ENCODE results near the gene SLCO3A1.

The SLCO3A1 gene

DNA sequence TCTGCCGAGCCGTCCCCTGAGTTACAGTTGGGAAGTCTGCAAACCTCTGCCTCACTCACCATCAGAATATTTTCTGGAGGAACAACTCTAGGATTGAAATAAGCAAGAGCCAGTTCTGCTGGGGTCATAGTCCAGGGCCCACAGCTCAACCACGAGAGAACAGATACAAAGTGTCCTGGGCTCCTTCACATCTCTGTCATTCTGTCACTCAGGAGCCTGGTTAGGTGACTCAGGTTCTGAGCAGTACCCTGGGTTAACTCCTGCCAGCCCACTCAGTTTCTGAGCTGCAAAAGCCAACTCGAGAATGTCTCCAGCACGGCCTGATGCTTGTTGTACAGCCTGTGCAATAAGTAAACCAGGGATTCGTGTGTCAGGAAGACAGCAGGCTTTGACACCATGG lies 155.7 kb downstream of the SLCO3A1 start:
- no peaks in the 10 kb centered on the region for H3K36me3 ChIP-seq (ENCODE audit: control insufficient read depth in 2 of 2, insufficient read depth in 2 of 2, low read length in 2 of 2)
- no peak overlapping the region for H3K27ac ChIP-seq (ENCODE audit: low read depth in 2 of 2, low read length in 2 of 2)
- no peaks in the 10 kb centered on the region for H3K27me3 ChIP-seq (ENCODE audit: control insufficient read depth in 2 of 2, insufficient read depth in 2 of 2, low read length in 2 of 2)
- peaks cover 0 to 2% of the 10 kb centered on the region in 2 donors for H3K4me1 ChIP-seq (ENCODE audit: control insufficient read depth in 2 of 2, insufficient read depth in 2 of 2, low read length in 2 of 2)
- no peaks in the 10 kb centered on the region for H3K9me3 ChIP-seq (ENCODE audit: control insufficient read depth in 2 of 2, low read length in 2 of 2)
- H3K9ac ChIP-seq (ENCODE audit: low read depth in 1 of 2, low read length in 2 of 2): no peak overlapping the region
- no peak overlapping the region for H3K4me3 ChIP-seq (ENCODE audit: low read length in 2 of 2)

- Histone ChIP-seq H3K36me3 (ENCODE audit: control insufficient read depth in 2 of 2, insufficient read depth in 2 of 2, low read length in 2 of 2) (no peaks in the 10 kb centered on the region), H3K4me1 (ENCODE audit: control insufficient read depth in 2 of 2, insufficient read depth in 2 of 2, low read length in 2 of 2) (no peaks in the 10 kb centered on the region), H3K27ac (ENCODE audit: low read depth in 2 of 2, low read length in 2 of 2) (no peak overlapping the region), H3K27me3 (ENCODE audit: control insufficient read depth in 2 of 2, insufficient read depth in 2 of 2, low read length in 2 of 2) (no peaks in the 10 kb centered on the region), H3K4me3 (ENCODE audit: low read length in 2 of 2) (no peak overlapping the region), H3K9me3 (ENCODE audit: control insufficient read depth in 2 of 2, low read length in 2 of 2) (no peaks in the 10 kb centered on the region), H3K9ac (ENCODE audit: low read depth in 1 of 2, low read length in 2 of 2) (no peak overlapping the region)
Observed at GRCh38 chr15:92011611-92012367, 158.3 kb downstream of the SLCO3A1 start.

DNA sequence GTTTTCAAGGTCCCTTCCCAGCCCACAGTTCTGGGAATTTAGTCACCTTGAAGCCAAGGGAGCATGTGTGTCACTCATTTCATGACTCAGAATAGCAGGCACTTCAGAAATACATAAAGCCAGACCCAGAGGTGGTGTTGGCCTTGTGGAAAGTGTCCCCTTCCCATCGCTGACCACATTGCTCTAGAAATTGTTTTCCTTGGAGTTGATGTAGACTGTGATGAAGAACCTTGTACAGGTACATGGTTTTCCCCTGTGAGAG lies 158.8 kb downstream of the SLCO3A1 start:
- no peak overlapping the region for H3K27ac ChIP-seq (ENCODE audit: low read depth in 2 of 2, low read length in 2 of 2)
- H3K9ac ChIP-seq (ENCODE audit: low read depth in 1 of 2, low read length in 2 of 2): no peak overlapping the region
- no peak overlapping the region for H3K4me3 ChIP-seq (ENCODE audit: low read length in 2 of 2)
- H3K4me1 ChIP-seq (ENCODE audit: control insufficient read depth in 2 of 2, insufficient read depth in 2 of 2, low read length in 2 of 2): no peaks in the 10 kb centered on the region
- no peaks in the 10 kb centered on the region for H3K27me3 ChIP-seq (ENCODE audit: control insufficient read depth in 2 of 2, insufficient read depth in 2 of 2, low read length in 2 of 2)
- H3K36me3 ChIP-seq (ENCODE audit: control insufficient read depth in 2 of 2, insufficient read depth in 2 of 2, low read length in 2 of 2): no peaks in the 10 kb centered on the region
- H3K9me3 ChIP-seq (ENCODE audit: control insufficient read depth in 2 of 2, low read length in 2 of 2): no peaks in the 10 kb centered on the region

DNA sequence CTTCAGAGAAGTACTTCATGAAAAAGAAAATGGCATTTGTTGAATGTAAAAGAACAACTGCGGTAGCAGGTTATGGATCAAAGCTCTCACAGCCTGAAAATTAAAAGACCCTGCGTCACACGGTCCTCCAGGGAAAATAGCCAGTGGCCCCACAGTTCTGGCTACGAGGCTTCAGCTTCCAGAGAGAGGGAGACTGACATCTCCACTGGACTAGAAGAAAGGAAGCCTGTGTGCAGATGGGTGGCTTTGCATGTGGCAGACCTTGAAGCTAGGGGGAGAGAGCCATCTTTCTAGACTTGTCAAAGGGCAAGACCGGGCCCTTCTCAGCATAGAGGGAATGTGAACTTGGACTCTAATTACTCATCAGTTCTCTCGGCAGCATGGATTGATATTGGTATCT lies 159.4 kb downstream of the SLCO3A1 start:
- H3K9ac ChIP-seq (ENCODE audit: low read depth in 1 of 2, low read length in 2 of 2): no peak overlapping the region
- H3K27ac ChIP-seq (ENCODE audit: low read depth in 2 of 2, low read length in 2 of 2): no peak overlapping the region
- no peak overlapping the region for H3K4me3 ChIP-seq (ENCODE audit: low read length in 2 of 2)
- no peaks in the 10 kb centered on the region for H3K9me3 ChIP-seq (ENCODE audit: control insufficient read depth in 2 of 2, low read length in 2 of 2)
- no peaks in the 10 kb centered on the region for H3K36me3 ChIP-seq (ENCODE audit: control insufficient read depth in 2 of 2, insufficient read depth in 2 of 2, low read length in 2 of 2)
- H3K27me3 ChIP-seq (ENCODE audit: control insufficient read depth in 2 of 2, insufficient read depth in 2 of 2, low read length in 2 of 2): no peaks in the 10 kb centered on the region
- no peaks in the 10 kb centered on the region for H3K4me1 ChIP-seq (ENCODE audit: control insufficient read depth in 2 of 2, insufficient read depth in 2 of 2, low read length in 2 of 2)

GRCh38 chr15:92014281-92015030 lies 160.9 kb downstream of the SLCO3A1 start:
- no peak overlapping the region for H3K27ac ChIP-seq (ENCODE audit: low read depth in 2 of 2, low read length in 2 of 2)

GRCh38 chr15:92017882-92018534 lies 164.5 kb downstream of the SLCO3A1 start:
- no peak overlapping the region for H3K9ac ChIP-seq (ENCODE audit: low read depth in 1 of 2, low read length in 2 of 2)
- no peak overlapping the region for H3K4me3 ChIP-seq (ENCODE audit: low read length in 2 of 2)
- no peaks in the 10 kb centered on the region for H3K27me3 ChIP-seq (ENCODE audit: control insufficient read depth in 2 of 2, insufficient read depth in 2 of 2, low read length in 2 of 2)
- no peaks in the 10 kb centered on the region for H3K4me1 ChIP-seq (ENCODE audit: control insufficient read depth in 2 of 2, insufficient read depth in 2 of 2, low read length in 2 of 2)
- H3K27ac ChIP-seq (ENCODE audit: low read depth in 2 of 2, low read length in 2 of 2): no peak overlapping the region
- H3K36me3 ChIP-seq (ENCODE audit: control insufficient read depth in 2 of 2, insufficient read depth in 2 of 2, low read length in 2 of 2): no peaks in the 10 kb centered on the region
- H3K9me3 ChIP-seq (ENCODE audit: control insufficient read depth in 2 of 2, low read length in 2 of 2): no peaks in the 10 kb centered on the region

More at GRCh38 chr15:92014281-92015030, 160.9 kb downstream of the SLCO3A1 start:
- Histone ChIP-seq H3K4me3 (ENCODE audit: low read length in 2 of 2) (no peak overlapping the region), H3K9ac (ENCODE audit: low read depth in 1 of 2, low read length in 2 of 2) (no peak overlapping the region), H3K27me3 (ENCODE audit: control insufficient read depth in 2 of 2, insufficient read depth in 2 of 2, low read length in 2 of 2) (no peaks in the 10 kb centered on the region), H3K36me3 (ENCODE audit: control insufficient read depth in 2 of 2, insufficient read depth in 2 of 2, low read length in 2 of 2) (no peaks in the 10 kb centered on the region), H3K9me3 (ENCODE audit: control insufficient read depth in 2 of 2, low read length in 2 of 2) (no peaks in the 10 kb centered on the region), H3K4me1 (ENCODE audit: control insufficient read depth in 2 of 2, insufficient read depth in 2 of 2, low read length in 2 of 2) (no peaks in the 10 kb centered on the region)

DNA sequence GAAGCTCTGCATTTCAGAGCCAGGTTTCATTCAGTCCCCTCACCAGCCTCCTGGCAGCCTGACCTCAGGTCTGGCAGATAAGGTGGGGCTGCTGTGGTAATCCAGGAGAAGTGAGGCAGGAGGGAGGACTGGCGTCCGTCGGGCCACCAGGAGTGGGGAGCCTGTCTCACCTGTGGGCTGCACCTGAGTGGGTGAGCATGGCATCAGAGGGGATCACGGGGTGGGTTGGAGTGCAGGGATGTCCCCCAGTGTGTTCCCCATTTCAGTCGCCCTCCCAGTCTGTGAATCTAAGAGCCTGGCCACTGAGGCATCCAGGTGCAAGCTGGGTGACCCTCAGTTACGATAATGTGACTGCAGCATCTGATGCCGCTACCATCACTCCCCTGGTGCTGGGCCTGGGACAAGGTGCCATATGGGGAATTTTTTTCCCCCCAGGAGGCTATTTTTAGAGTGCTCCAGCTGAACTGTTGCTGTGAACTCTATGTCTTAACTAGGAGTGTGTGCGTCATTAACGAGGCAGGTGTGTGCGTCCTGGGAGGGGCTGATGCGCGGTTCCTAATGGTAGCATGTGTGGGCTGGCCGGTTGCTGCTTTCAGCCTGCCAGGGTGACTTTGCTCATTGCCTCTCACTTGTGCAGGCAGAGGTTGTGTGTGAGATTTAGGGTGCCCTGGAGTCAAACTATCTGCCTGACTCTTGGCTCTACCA lies 165.2 kb downstream of the SLCO3A1 start:
- no peak overlapping the region for H3K27ac ChIP-seq (ENCODE audit: low read depth in 2 of 2, low read length in 2 of 2)
- no peak overlapping the region for H3K9ac ChIP-seq (ENCODE audit: low read depth in 1 of 2, low read length in 2 of 2)
- H3K36me3 ChIP-seq (ENCODE audit: control insufficient read depth in 2 of 2, insufficient read depth in 2 of 2, low read length in 2 of 2): no peaks in the 10 kb centered on the region
- no peak overlapping the region for H3K4me3 ChIP-seq (ENCODE audit: low read length in 2 of 2)
- no peaks in the 10 kb centered on the region for H3K27me3 ChIP-seq (ENCODE audit: control insufficient read depth in 2 of 2, insufficient read depth in 2 of 2, low read length in 2 of 2)
- no peaks in the 10 kb centered on the region for H3K9me3 ChIP-seq (ENCODE audit: control insufficient read depth in 2 of 2, low read length in 2 of 2)
- H3K4me1 ChIP-seq (ENCODE audit: control insufficient read depth in 2 of 2, insufficient read depth in 2 of 2, low read length in 2 of 2): no peaks in the 10 kb centered on the region

- H3K36me3 ChIP-seq (ENCODE audit: control insufficient read depth in 2 of 2, insufficient read depth in 2 of 2, low read length in 2 of 2): no peaks in the 10 kb centered on the region
- no peaks in the 10 kb centered on the region for H3K27me3 ChIP-seq (ENCODE audit: control insufficient read depth in 2 of 2, insufficient read depth in 2 of 2, low read length in 2 of 2)
- H3K4me3 ChIP-seq (ENCODE audit: low read length in 2 of 2): no peak overlapping the region
- H3K9me3 ChIP-seq (ENCODE audit: control insufficient read depth in 2 of 2, low read length in 2 of 2): no peaks in the 10 kb centered on the region
- no peak overlapping the region for H3K9ac ChIP-seq (ENCODE audit: low read depth in 1 of 2, low read length in 2 of 2)
- H3K27ac ChIP-seq (ENCODE audit: low read depth in 2 of 2, low read length in 2 of 2): no peak overlapping the region
- H3K4me1 ChIP-seq (ENCODE audit: control insufficient read depth in 2 of 2, insufficient read depth in 2 of 2, low read length in 2 of 2): no peaks in the 10 kb centered on the region
Observed at GRCh38 chr15:92019706-92020105, 166.2 kb downstream of the SLCO3A1 start.

GRCh38 chr15:92020207-92020606 lies 166.7 kb downstream of the SLCO3A1 start:
- Histone ChIP-seq H3K36me3 (ENCODE audit: control insufficient read depth in 2 of 2, insufficient read depth in 2 of 2, low read length in 2 of 2) (no peaks in the 10 kb centered on the region), H3K4me3 (ENCODE audit: low read length in 2 of 2) (no peak overlapping the region), H3K27ac (ENCODE audit: low read depth in 2 of 2, low read length in 2 of 2) (no peak overlapping the region), H3K27me3 (ENCODE audit: control insufficient read depth in 2 of 2, insufficient read depth in 2 of 2, low read length in 2 of 2) (no peaks in the 10 kb centered on the region), H3K4me1 (ENCODE audit: control insufficient read depth in 2 of 2, insufficient read depth in 2 of 2, low read length in 2 of 2) (no peaks in the 10 kb centered on the region), H3K9ac (ENCODE audit: low read depth in 1 of 2, low read length in 2 of 2) (no peak overlapping the region), H3K9me3 (ENCODE audit: control insufficient read depth in 2 of 2, low read length in 2 of 2) (no peaks in the 10 kb centered on the region)

DNA sequence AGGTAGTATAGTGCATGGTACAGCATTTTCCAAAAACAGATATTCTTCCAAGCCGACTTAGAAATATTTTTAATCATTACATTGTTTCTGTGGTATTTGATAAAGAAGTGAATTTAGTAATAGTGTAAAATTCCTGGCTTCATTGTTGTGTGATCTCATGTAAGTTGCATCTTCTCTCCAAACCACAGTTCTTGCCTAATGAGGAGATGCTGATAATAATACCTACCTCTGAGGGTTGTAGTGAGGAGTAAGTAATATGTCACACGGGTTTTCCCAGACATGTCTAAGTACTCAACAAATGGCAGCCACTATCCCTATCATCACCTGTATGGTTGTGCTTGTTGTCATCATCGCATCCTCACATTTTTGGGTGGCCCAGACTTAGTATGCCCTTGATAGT lies 167.3 kb downstream of the SLCO3A1 start:
- Histone ChIP-seq H3K4me1 (ENCODE audit: control insufficient read depth in 2 of 2, insufficient read depth in 2 of 2, low read length in 2 of 2) (peaks cover 0 to 5% of the 10 kb centered on the region in 2 donors), H3K27ac (ENCODE audit: low read depth in 2 of 2, low read length in 2 of 2) (no peak overlapping the region), H3K36me3 (ENCODE audit: control insufficient read depth in 2 of 2, insufficient read depth in 2 of 2, low read length in 2 of 2) (no peaks in the 10 kb centered on the region), H3K4me3 (ENCODE audit: low read length in 2 of 2) (no peak overlapping the region), H3K9ac (ENCODE audit: low read depth in 1 of 2, low read length in 2 of 2) (no peak overlapping the region), H3K27me3 (ENCODE audit: control insufficient read depth in 2 of 2, insufficient read depth in 2 of 2, low read length in 2 of 2) (no peaks in the 10 kb centered on the region), H3K9me3 (ENCODE audit: control insufficient read depth in 2 of 2, low read length in 2 of 2) (no peaks in the 10 kb centered on the region)

Measured in mucosa of rectum (tissue), 2 donors.